ENCODE data around the gene MGA.

- TF ChIP-seq CTCF (IDR thresholded peaks at IDR 0.05): no peak
- no peak for TF ChIP-seq POLR2A (IDR thresholded peaks at IDR 0.05)
These were observed 1.5 kb upstream of the MGA start for GRCh38 chr15:41658689-41659088.

Measured in tibial nerve (tissue), 3 donors.